Chondrocyte (in vitro differentiated cells): Measurements from ENCODE around the gene ROBO2. TPM values are rescaled to one million over a fixed set of nuclear protein-coding genes. Genes with fewer than 3 reads are reported as not detected.
A peak's percentile ranks its signal among the peaks of the same experiment; 100 is the strongest.

Source experiments
- DNase-seq: peaks from one replicate; pipeline ENCODE4 v3.0.0; 2021; ENCODE audit warnings: mixed read lengths, low spot score
- H3K27ac Mint-ChIP-seq: one replicate; pipeline ENCODE4 v1.8.0; 2021; ENCODE audit warnings: mild to moderate bottlenecking, moderate library complexity, mixed read lengths; ENCODE audit not compliant: unreplicated experiment
- H3K27me3 Mint-ChIP-seq: 2 replicates; pipeline ENCODE4 v1.8.0; 2021; ENCODE audit warnings: low read depth, mixed read lengths
- H3K36me3 Mint-ChIP-seq: 2 replicates; pipeline ENCODE4 v1.8.0; 2021; ENCODE audit warnings: low read depth, mixed read lengths
- H3K4me1 Mint-ChIP-seq: 2 replicates; pipeline ENCODE4 v1.8.0; 2021; ENCODE audit warnings: low read depth, mild to moderate bottlenecking, mixed read lengths
- H3K4me3 Mint-ChIP-seq: one replicate; pipeline ENCODE4 v1.8.0; 2021; ENCODE audit warnings: mild to moderate bottlenecking, moderate library complexity, mixed read lengths; ENCODE audit not compliant: unreplicated experiment
- H3K9me3 Mint-ChIP-seq: 2 replicates; pipeline ENCODE4 v1.8.0; 2021; ENCODE audit warnings: low read depth, mixed read lengths
- total RNA-seq: library from RNA; stranded (reverse); gene quantifications from 3 replicates; pipeline ENCODE4 v1.2.1, GENCODE V29; 2021
- TF ChIP-seq, protein P1 (sequence below): fragments of 200-600 bp; sonication (generic); IDR thresholded peaks from 2 replicates; pipeline ENCODE4 v1.5.0; 2021; ENCODE audit warnings: antibody characterized with exemption, mild to moderate bottlenecking, moderate library complexity

ROBO2 gene
- total RNA-seq, 1 donor from 2014 or later: 1.7 TPM

DNA sequence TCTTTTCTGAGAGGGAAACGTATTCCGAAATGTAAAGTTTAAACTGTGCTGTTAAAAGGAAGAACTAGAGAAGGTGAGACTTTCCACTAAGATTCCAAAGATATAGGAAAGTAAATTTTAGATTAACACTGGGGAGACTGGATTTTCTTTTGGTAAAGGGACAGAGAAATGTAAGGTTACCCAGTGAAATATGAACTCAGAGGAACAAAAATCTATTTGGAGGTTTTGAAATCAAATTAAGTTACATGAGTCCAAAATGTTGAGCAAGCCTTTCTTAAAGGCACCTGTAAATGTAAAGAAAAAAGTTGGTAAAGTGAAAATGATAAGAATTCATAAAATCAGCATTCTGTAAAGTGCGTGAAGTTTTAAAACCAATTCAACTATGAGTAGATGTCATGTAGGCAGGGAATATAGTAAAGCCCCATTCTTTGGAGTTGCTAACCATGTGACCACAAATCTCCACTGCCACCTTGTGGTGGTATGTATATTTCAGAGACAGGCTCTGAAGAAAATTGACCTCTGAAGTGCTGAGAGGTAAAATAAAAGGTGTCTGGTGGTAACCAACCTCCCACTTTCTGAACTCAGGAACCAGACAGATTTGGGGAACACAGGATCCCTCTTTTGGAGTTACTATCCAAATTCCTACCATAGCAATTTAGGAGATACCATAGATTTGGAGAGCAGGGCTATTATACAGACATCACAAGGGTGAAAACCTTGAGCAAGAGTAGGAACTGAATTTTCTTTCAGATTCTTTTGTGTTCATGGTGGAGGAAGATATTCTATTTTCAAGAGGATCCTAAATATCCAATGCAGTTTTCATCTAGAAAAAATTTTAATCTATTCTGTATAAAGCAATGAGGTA, 215.3 kb downstream of the ROBO2 start:
- Mint-ChIP-seq H3K27me3 (no peaks in the 10 kb centered on the region), H3K4me3 (no peak overlapping the region), H3K36me3 (peaks cover 5% of the 10 kb centered on the region), H3K4me1 (no peaks in the 10 kb centered on the region), H3K9me3 (peaks cover 5% of the 10 kb centered on the region), H3K27ac (no peak overlapping the region)
- DNase-seq: no peak
- TF ChIP-seq, protein P1, sequence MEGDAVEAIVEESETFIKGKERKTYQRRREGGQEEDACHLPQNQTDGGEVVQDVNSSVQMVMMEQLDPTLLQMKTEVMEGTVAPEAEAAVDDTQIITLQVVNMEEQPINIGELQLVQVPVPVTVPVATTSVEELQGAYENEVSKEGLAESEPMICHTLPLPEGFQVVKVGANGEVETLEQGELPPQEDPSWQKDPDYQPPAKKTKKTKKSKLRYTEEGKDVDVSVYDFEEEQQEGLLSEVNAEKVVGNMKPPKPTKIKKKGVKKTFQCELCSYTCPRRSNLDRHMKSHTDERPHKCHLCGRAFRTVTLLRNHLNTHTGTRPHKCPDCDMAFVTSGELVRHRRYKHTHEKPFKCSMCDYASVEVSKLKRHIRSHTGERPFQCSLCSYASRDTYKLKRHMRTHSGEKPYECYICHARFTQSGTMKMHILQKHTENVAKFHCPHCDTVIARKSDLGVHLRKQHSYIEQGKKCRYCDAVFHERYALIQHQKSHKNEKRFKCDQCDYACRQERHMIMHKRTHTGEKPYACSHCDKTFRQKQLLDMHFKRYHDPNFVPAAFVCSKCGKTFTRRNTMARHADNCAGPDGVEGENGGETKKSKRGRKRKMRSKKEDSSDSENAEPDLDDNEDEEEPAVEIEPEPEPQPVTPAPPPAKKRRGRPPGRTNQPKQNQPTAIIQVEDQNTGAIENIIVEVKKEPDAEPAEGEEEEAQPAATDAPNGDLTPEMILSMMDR: peak; percentile 91

DNA sequence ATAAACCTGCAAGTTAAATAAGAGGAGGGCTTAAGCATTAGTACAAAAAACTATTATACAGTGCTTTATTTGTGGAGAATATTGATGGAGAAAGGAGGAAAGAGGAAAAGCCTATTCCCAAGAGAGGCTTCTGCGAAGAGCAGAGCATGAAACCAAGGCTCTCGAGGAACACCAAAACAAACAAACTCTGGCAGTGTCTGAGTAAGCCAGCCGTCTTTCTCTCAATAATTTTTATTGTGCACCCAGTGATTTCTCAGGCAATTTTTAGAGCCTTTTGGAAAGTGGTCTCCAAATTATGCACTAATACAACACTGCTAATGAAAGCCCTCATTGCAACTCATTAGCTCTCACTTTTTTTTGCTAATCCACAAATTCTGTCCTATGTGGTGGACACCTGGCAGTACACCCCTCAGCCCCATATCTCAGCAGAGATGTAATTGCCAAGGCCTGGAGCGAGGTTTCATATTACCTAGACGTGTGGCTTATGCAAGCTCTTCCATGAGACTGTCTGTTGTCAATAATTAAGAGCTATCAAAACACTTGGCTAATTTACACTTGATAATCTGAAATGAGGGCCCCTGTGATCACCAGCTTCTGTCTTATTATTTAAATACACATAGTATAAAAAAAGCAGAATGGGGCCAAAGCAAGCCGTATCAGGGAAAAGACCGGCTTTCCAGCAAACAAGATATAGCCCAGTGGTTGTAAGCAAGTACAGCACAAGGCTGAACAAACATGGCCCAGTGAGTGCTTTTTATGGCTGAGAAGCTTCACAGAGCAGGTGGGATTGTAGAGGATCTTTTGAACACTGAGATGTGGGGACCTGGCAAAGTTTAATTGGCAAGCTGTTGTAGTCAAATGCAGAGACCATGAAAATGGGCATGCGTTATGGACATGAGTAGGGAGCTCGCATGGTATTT, 216.9 kb downstream of the ROBO2 start:
- H3K27ac Mint-ChIP-seq: no peak overlapping the region
- H3K36me3 Mint-ChIP-seq: peaks cover 5% of the 10 kb centered on the region
- TF ChIP-seq, protein P1: no peak
- no peaks in the 10 kb centered on the region for H3K4me1 Mint-ChIP-seq
- no peaks in the 10 kb centered on the region for H3K27me3 Mint-ChIP-seq
- H3K9me3 Mint-ChIP-seq: peaks cover 5% of the 10 kb centered on the region
- H3K4me3 Mint-ChIP-seq: no peak overlapping the region
- no peak for DNase-seq

- peaks cover 5% of the 10 kb centered on the region for H3K9me3 Mint-ChIP-seq
- H3K27me3 Mint-ChIP-seq: no peaks in the 10 kb centered on the region
- peaks cover 5% of the 10 kb centered on the region for H3K36me3 Mint-ChIP-seq
- H3K27ac Mint-ChIP-seq: no peak overlapping the region
- TF ChIP-seq, protein P1: no peak
- no peaks in the 10 kb centered on the region for H3K4me1 Mint-ChIP-seq
- H3K4me3 Mint-ChIP-seq: no peak overlapping the region
- DNase-seq: no peak
Measured at GRCh38 chr3:77259694-77260093, 219.8 kb downstream of the ROBO2 start.

- no peak for DNase-seq
- H3K36me3 Mint-ChIP-seq: peaks cover 5% of the 10 kb centered on the region
- H3K4me3 Mint-ChIP-seq: no peak overlapping the region
- H3K9me3 Mint-ChIP-seq: peaks cover 5% of the 10 kb centered on the region
- no peak overlapping the region for H3K27ac Mint-ChIP-seq
- TF ChIP-seq, protein P1: no peak
- H3K27me3 Mint-ChIP-seq: no peaks in the 10 kb centered on the region
- H3K4me1 Mint-ChIP-seq: no peaks in the 10 kb centered on the region
Measured at GRCh38 chr3:77262361-77262760, 222.5 kb downstream of the ROBO2 start.

DNA sequence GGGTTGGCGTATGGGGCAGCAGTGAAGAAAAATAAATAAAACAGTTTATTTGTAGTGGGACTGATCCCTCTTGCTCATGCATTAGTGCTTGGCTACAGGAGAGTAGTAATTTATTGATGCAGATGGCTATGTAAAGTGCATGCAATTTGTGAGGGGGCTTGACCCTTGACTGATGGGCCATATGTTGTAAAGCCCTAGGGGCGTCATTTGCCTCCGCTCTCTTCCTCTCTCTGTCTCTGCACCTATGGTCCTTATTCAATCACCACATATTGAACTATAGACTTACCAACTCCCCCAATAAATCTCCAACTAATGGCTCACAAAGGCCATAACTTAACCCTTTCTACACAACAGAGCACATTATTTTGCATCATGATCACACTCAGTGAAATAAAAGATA, 227.7 kb downstream of the ROBO2 start:
- no peaks in the 10 kb centered on the region for H3K27me3 Mint-ChIP-seq
- no peaks in the 10 kb centered on the region for H3K4me1 Mint-ChIP-seq
- TF ChIP-seq, protein P1: no peak
- no peak overlapping the region for H3K27ac Mint-ChIP-seq
- no peak for DNase-seq
- no peaks in the 10 kb centered on the region for H3K9me3 Mint-ChIP-seq
- no peak overlapping the region for H3K4me3 Mint-ChIP-seq
- no peaks in the 10 kb centered on the region for H3K36me3 Mint-ChIP-seq
